Hepatocyte (in vitro differentiated cells): ENCODE results near the gene MYNN.

Source experiments
- CTCF ChIP-seq: fragments of 200-600 bp; sonication (generic); IDR thresholded peaks from 2 replicates; pipeline ENCODE4 v1.5.1; 2016; ENCODE audit warnings: antibody characterized with exemption, mild to moderate bottlenecking; ENCODE audit not compliant: poor library complexity
- EZH2 ChIP-seq: fragments of 200-600 bp; sonication (generic); IDR thresholded peaks from 2 replicates; pipeline ENCODE4 v1.6.1; 2016; ENCODE audit warnings: antibody characterized with exemption, mild to moderate bottlenecking, borderline replicate concordance

- no peak for TF ChIP-seq CTCF
- no peak for TF ChIP-seq EZH2
These were observed 42.5 kb downstream of the MYNN start for GRCh38 chr3:169815590-169816150.
